ENCODE results near the gene ALDOB.

DNA sequence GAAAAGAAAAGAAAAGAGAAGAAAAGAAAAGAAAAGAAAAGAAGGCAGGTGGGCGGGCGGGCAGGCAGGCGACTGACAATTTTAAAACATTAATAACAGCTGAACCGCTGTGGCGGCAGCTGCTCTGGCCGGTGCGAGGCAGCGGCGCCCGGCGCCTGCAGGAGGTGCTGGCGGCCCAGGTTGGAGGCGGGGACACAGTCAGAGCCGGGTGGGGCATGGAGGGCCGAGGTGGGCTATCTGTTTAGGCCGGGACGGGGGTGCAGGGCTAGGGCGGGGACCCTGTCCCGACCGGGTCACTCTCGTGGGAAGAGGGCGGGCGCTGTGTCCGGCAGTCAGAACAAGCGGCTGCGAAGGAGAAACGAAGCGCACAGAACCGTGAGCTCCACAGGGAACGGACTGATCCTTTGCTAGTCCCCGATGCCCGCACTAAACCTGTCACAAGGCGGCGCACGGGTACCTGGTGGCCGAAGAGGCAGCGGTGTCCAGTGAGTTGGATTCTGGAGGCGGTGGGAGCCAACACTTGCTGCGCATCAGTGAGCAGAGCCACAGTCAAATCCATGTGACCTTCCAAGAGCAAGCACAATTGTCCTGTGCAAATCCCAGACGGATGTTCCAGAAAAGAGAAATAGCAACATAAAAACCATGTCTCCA, 13.6 kb upstream of the ALDOB start:
- TF ChIP-seq, protein P1, sequence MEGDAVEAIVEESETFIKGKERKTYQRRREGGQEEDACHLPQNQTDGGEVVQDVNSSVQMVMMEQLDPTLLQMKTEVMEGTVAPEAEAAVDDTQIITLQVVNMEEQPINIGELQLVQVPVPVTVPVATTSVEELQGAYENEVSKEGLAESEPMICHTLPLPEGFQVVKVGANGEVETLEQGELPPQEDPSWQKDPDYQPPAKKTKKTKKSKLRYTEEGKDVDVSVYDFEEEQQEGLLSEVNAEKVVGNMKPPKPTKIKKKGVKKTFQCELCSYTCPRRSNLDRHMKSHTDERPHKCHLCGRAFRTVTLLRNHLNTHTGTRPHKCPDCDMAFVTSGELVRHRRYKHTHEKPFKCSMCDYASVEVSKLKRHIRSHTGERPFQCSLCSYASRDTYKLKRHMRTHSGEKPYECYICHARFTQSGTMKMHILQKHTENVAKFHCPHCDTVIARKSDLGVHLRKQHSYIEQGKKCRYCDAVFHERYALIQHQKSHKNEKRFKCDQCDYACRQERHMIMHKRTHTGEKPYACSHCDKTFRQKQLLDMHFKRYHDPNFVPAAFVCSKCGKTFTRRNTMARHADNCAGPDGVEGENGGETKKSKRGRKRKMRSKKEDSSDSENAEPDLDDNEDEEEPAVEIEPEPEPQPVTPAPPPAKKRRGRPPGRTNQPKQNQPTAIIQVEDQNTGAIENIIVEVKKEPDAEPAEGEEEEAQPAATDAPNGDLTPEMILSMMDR (conservative IDR thresholded peaks at IDR 0.05; ENCODE audit: low read depth, low read length): peak; percentile 64
- TF ChIP-seq EZH2 (IDR thresholded peaks at IDR 0.05; ENCODE audit: low read length, unreplicated experiment) (no peak), EZH2phosphoT487 (IDR thresholded peaks at IDR 0.05; ENCODE audit: borderline replicate concordance, low read length) (no peak)

All from PC-3 (cell line).